Measurements from ENCODE around the gene GALNT14.

GALNT14 gene

GRCh38 chr2:31134480-31134879 is 3.8 kb downstream of the GALNT14 start:
- H3K4me3 ChIP-seq (ENCODE audit: low read depth in 1 of 2, low read length in 1 of 2), result no peak overlapping the region
- H3K4me1 ChIP-seq (ENCODE audit: control insufficient read depth in 1 of 2, insufficient read depth in 1 of 2, low read depth in 1 of 2, low read length in 1 of 2), result peaks cover 19 to 21% of the 10 kb centered on the region in 2 experiments
- no peaks in the 10 kb centered on the region for H3K9me3 ChIP-seq
- no peaks in the 10 kb centered on the region for H3K36me3 ChIP-seq
- H3K27ac ChIP-seq, result no peak overlapping the region
- H3K27me3 ChIP-seq, result peaks cover 34% of the 10 kb centered on the region
- no peak for TF ChIP-seq CTCF (IDR thresholded peaks at IDR 0.05)

GRCh38 chr2:31132786-31133185 is 5.5 kb downstream of the GALNT14 start:
- TF ChIP-seq CTCF (IDR thresholded peaks at IDR 0.05), result no peak
- H3K9me3 ChIP-seq, result no peaks in the 10 kb centered on the region
- H3K36me3 ChIP-seq, result no peaks in the 10 kb centered on the region
- H3K27ac ChIP-seq, result no peak overlapping the region
- H3K27me3 ChIP-seq, result peaks cover 17% of the 10 kb centered on the region
- H3K4me3 ChIP-seq (ENCODE audit: low read depth in 1 of 2, low read length in 1 of 2), result no peak overlapping the region
- H3K4me1 ChIP-seq (ENCODE audit: control insufficient read depth in 1 of 2, insufficient read depth in 1 of 2, low read depth in 1 of 2, low read length in 1 of 2), result peaks cover 11 to 16% of the 10 kb centered on the region in 2 experiments

- TF ChIP-seq CTCF (IDR thresholded peaks at IDR 0.05), result no peak
- Histone ChIP-seq H3K36me3 (no peaks in the 10 kb centered on the region), H3K4me1 (ENCODE audit: control insufficient read depth in 1 of 2, insufficient read depth in 1 of 2, low read depth in 1 of 2, low read length in 1 of 2) (peaks cover 2 to 12% of the 10 kb centered on the region in 2 experiments), H3K27ac (no peak overlapping the region), H3K9me3 (no peaks in the 10 kb centered on the region), H3K27me3 (peaks cover 8% of the 10 kb centered on the region), H3K4me3 (ENCODE audit: low read depth in 1 of 2, low read length in 1 of 2) (no peak overlapping the region)
Observed at GRCh38 chr2:31131871-31132270, 6.4 kb downstream of the GALNT14 start.

GRCh38 chr2:31129375-31130171 is 8.7 kb downstream of the GALNT14 start:
- no peak for TF ChIP-seq CTCF (IDR thresholded peaks at IDR 0.05)
- Histone ChIP-seq H3K9me3 (no peaks in the 10 kb centered on the region), H3K4me3 (ENCODE audit: low read depth in 1 of 2, low read length in 1 of 2) (no peak overlapping the region), H3K27me3 (no peaks in the 10 kb centered on the region), H3K4me1 (ENCODE audit: control insufficient read depth in 1 of 2, insufficient read depth in 1 of 2, low read depth in 1 of 2, low read length in 1 of 2) (no peaks in the 10 kb centered on the region), H3K36me3 (no peaks in the 10 kb centered on the region), H3K27ac (no peak overlapping the region)

- H3K9me3 ChIP-seq, result no peaks in the 10 kb centered on the region
- TF ChIP-seq CTCF (IDR thresholded peaks at IDR 0.05), result no peak
- no peaks in the 10 kb centered on the region for H3K36me3 ChIP-seq
- H3K27me3 ChIP-seq, result no peaks in the 10 kb centered on the region
- H3K4me1 ChIP-seq (ENCODE audit: control insufficient read depth in 1 of 2, insufficient read depth in 1 of 2, low read depth in 1 of 2, low read length in 1 of 2), result no peaks in the 10 kb centered on the region
- no peak overlapping the region for H3K4me3 ChIP-seq (ENCODE audit: low read depth in 1 of 2, low read length in 1 of 2)
- no peak overlapping the region for H3K27ac ChIP-seq
Observed at GRCh38 chr2:31127931-31128330, 10.3 kb downstream of the GALNT14 start.

Data from neutrophil (primary cell).